HG03280 (cell line): ENCODE measurements around the gene PKMYT1.
"Not testable (repeated sequence)": the region's sequence is repeated elsewhere in the genome, so short reads cannot be mapped to it uniquely, and the experiment has no call there.

ENCODE experiments used
- ATAC-seq: cut with Tn5 transposase; IDR thresholded peaks from one replicate; pipeline ENCODE4 v1.9.1; 2021; ENCODE audit warnings: mild to moderate bottlenecking, moderate library complexity; ENCODE audit not compliant: unreplicated experiment

Gene PKMYT1

DNA sequence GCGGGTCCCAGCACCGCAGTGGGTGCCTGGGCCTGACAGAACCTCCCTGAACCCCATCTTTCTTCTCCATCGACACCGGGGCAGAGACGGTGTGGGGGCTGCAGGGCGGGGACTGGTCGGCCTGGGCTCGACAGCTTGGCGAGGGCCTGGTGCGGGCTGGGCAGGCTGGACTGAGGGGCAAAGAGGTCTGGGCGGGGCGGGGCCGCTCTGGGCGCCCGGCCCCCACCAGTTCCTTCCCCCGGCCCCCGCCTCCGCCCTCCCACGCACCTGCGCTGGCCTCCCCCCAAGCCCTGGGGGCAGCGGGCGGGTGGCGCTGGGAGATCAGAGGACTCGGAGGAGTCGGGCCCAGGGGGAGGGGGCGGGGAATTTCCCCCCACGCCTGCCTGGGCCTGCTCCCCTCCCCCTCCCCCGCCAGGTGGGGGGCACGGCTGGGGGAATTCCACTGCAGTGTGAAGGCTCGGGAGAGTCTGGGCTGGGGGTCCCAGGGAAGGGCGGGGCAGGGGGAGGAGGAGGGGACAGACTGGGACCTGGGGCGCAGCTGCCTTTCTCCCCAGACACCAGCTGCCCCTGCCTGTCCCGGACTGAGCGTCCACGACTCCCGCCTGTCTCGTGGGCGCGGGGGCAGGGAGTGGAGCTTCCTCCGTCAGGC lies 17.0 kb downstream of the PKMYT1 start:
- ATAC-seq = no peak

DNA sequence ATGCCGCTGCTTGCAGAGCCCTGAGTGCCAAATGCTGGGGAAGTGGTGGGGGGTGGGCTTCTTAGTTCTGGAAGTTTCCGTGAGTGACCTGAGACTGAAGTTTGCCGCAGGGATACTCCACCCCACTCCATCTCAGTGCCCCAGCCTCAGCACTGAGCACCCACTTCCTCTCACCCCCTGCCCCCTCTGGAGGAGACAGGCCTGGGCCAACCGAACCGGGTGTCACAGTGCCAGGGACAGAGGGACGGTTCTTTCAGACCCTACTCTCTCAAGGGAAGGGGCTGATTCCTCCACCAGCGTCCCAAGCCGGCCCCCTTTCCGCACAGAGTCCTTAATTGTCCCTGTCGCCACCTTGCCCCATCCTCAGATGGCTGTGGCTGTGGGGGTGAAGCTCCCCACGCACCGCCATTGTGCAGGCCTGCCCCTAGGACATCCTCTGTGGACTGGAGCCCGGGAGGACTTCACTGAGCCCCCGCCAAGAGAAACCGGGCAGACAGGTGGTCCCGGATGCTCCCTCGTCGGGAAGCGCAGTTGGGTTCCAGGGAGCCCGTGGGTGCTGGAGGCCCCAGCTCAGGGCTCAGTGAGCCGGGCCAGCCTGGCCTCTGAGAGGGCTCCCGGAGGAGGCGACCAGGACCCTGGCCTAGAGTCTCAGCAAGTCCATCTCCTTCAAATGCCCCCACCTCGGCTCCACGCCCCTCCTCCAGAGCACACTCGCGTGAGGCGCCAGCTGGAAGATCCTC lies 17.7 kb downstream of the PKMYT1 start:
- ATAC-seq = no peak

DNA sequence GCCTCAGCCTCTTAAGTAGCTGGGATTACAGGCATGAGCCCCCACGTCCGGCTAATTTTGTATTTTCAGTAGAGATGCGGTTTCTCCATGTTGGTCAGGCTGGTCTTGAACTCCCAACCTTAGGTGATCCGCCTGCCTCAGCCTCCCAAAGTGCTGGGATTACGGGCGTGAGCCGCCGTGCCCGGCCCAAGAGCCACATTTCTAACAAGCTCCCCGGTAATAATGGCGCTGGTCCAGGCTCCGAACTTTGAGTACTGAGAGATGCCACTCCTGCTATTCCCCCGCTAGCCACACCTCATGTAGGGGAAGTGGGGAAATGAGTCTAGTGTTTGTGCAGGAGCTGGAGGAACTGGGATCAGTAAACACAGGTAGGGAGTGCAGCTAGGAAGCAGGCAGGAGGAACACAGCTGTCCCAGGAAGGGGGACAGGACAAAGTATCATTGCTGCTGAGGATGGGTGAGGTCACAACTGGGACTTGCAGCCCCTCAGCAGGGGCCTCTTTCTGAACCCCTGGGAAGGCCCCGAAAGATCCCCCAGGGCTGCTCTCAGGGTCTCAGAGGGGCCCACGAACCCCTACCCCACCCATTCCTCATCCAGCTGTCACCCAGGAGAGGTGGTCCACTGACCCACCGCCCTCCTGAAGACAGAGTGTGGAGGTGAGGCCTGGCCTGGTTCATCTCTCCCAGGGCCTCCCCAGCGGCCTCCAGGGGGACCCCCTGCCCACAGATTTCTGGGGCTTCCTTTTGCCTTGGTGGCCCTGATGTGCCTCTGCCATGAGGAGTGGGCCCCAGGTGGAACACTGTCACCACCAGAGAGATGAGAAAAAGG lies 19.8 kb downstream of the PKMYT1 start:
- ATAC-seq = no peak

DNA sequence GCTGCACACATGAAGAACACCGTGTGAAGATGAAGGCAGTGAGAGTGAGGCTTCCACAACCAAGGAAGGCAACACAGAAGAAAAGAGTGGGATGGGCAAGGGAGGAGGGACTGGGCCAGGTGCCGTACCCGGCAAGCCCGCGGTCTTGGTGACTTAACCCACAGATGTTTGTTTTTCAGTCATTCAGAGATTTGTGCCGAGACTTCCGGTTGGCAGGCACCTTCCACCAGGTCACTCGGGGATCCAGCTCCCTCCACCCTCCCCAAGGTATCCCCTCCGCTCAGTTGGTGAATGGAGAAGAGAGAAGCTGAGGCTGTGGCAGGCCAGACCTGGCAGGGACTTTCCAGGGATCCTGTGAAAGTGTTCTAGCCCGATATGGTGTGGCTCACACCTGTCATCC lies 21.0 kb downstream of the PKMYT1 start:
- no peak for ATAC-seq

DNA sequence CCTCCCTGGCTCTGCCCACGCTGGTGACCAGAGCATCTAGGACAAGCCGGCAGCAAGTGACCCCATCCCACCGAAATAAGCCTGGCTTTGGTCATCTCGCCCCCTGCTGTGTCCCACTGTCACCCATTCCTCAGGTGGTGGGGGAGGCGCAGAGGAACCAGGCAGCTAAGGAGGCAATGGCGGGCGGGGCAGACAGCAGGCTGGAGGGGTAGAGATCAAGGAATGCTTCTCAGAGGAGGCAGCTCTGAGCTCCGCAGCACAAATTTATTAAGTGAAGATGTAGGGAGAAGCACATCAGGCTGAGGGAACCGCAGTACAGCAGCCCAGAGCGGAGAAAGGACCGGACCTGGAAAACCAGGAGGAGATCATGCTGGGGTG lies 23.7 kb downstream of the PKMYT1 start:
- ATAC-seq = no peak

DNA sequence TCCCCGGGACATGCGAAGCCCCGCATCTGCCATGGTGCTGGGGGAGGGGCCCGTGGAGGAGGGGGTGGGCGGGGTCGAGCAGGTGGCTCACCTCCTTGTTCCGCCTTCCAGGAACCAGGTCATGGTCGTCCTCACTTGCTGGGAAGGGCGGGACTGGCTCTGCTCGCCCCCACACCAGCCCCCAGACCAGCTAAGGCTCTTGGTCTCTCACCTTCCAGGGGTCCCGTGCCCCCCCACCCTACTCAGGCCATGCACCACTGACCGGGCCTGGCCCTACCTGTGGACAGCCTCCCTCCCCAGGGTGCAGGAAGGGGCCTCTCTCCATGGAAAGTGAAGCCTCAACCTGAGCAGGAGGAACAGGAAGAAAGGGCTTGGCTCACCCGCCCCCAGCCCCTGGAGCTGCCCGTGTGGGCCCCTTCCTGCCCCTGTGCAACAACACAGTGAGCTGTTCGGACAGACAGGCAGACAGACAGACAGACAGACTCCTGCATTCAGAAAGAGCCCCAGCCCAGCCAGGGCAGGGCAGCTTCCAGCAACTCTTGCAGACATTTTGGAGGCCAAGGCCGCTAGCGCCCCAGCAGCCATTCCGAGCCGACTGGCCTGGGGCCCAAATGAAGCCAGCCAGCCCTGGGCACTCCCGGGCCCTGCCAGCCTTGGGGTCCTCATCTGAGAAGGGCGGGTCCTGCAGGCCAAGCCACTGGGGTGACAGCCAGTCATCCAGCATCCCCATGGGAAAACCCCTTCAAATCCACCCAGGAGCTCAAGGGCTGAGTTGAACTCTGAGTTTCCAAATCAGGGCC lies 24.3 kb downstream of the PKMYT1 start:
- no peak for ATAC-seq

DNA sequence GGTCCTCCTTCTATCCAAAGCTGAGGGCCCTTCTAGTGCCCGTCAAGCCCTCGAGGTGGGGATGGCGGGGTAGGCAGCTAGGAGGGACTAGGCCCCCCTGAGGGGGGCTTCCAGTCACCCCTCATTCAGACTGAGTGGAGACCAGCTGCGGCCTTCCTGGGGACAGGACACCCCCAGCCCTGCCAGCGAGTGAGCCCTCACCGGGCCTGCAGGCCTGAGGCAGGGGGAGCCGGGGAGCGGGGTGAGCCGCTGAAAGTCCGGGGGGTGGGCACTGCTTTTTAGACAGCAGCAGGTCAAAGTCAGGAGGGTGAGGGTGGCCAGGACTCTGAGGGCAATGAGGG lies 24.8 kb downstream of the PKMYT1 start:
- no peak for ATAC-seq

DNA sequence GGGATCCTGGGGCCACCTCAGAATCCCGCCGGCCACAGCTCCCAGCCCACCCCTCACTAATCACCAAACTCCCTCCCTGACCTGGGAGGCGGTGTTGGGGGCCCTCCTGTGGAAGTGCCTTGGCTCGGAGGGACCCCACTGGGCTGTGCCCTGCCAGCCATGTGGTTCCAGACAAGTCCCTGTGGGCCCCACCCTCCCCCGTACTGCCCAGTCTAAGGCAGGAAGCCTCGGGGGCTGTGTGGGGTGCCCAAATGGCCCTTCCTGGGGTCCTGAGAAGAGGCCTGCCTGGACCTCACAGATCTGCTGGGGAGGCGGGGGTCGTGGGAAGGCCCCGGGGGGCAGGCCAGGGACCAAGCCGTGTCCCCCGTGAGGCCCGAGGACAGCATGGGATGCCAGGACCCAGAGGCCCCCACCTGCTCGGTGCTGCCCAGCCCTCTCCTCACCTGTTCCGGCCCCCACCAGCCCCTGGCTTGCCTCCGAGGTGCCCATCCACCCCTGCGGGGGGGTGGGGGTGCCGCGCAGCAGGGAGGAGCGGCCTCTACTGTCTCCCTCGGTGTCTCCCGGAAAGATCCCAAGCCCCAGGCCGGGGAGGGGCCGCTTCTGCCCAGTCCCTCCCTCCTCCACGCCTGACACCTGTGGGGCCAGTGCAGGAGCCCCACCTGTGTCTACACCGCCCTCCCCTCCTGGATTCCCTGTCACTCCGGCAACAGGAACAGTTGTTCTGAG lies 25.4 kb downstream of the PKMYT1 start:
- ATAC-seq = no peak

DNA sequence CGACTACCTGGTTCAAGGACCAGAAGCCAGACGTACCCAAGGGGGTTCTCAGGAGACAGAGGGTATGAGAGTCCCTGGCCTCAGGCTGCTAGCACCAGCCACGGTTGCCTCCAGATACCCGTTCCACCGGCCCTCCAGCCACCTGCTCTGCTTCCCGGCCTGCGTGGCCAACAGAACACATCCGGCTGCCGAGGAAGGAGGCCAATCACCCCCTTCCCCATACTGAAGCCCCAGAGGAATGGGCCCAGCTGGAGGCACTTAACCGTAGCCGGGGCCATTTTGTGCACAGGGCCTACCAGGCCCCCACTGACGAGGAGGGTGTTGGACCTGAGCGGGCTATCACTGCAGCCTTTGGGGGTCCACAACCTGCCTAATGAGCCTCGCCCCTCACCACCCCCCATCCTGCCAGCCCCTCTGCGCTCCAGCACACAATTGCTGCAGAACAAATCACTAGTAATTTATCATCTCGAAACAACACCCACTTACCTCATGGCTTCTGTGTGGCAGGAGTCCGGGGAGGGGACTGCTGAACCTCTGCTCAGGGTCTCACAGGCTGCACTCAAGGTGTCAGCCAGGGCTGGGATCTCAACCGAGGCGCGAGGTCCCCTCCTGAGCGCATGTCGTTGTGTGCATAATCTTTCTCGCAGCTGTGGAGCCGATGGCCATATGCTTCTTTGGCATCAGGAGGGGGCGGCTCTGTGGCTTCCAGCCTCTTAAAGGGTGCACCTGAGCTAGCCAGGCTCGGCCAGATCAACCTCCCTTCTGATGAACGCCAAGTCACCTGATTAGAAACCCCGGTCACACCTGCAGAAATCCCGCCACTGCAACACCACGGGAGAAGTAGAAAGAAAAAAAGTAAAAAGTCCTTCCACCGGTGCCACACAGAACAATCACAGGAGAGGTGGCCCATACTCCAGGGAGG lies 26.3 kb downstream of the PKMYT1 start:
- no peak for ATAC-seq

DNA sequence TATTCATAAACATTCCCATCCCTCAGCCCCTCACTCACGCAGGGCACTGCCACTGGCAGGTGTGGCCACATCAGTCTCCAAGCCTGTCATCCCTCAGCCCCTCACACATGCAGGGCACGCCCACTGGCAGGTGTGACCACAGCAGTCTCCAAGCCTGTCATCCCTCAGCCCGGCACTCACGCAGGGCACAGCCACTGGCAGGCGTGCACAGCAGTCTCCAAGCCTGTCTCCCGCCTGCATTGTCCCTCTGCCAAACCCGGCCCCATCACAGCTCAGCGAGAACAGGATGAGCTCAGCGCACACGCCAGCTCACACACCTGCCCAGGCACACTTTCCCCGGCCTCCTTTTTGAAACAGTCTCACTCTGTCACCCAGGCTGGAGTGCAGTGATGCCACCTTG lies 27.6 kb downstream of the PKMYT1 start:
- ATAC-seq = no peak

DNA sequence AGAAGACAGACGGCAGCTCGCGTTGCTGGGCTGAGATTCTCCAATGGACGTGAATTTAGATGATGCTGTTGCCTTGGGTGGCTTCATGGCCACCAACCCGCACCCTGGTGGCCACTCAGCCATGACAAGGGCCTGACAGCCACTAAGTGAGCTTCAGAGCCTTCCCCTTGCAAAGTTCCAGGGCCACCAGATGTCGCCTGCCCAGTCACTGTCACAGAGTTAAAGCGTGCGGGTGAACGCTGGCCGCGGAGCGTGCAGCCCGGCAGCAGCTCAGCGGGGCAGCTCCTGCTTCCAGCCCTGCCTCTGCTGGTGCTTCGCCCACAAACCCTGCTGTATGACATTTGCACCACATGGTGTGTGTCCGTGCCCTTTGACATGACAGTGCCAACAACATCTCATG lies 29.5 kb downstream of the PKMYT1 start:
- ATAC-seq = no peak

DNA sequence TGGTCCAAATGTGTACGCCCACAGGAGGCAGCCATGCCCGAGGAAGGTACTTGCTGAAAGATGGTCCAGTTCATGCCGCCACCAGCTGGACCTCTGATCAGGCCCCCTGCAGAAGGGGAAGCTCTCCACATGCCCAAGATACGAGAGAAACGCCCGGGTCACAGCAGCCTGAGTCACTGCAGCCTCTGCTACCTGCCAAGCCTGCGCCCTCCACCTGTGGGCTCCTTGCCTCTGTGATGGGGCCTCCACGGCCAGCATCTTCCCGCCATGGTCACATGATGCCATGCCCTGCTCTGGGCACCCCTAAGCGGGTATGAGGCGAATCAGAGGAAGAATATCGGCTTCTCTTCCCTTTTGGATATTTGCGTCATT lies 29.9 kb downstream of the PKMYT1 start:
- ATAC-seq = no peak

DNA sequence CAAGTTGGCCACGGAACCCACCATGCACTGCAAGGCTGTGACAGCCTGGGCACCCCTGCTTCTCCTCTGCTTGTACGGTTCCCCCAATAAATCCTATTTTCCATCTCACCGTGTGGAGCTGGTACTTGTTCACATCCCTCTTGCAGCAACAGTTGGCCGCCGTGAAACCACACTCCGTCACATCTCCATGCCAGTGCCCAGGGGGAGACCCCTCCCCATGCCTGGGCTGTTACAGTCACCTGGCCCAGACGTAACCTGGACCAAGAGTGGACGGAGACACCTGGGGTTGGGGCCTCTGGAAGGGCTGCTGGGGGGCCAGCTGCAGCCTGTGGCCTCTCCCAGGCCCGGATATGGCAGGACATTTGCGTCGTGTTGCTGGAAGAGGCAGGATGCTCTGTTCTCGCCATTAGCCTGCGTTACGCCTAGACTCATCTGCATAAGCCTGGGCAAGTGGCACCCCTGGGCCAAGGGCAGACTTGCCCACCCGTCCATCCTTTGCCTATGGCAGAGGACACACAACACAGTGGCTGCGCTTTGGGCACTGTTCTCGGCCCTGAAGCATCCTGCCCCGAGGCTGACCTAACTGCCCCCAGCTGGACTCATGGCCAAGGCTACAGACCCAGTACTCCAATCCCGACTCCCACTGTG lies 30.4 kb downstream of the PKMYT1 start:
- ATAC-seq = no peak

DNA sequence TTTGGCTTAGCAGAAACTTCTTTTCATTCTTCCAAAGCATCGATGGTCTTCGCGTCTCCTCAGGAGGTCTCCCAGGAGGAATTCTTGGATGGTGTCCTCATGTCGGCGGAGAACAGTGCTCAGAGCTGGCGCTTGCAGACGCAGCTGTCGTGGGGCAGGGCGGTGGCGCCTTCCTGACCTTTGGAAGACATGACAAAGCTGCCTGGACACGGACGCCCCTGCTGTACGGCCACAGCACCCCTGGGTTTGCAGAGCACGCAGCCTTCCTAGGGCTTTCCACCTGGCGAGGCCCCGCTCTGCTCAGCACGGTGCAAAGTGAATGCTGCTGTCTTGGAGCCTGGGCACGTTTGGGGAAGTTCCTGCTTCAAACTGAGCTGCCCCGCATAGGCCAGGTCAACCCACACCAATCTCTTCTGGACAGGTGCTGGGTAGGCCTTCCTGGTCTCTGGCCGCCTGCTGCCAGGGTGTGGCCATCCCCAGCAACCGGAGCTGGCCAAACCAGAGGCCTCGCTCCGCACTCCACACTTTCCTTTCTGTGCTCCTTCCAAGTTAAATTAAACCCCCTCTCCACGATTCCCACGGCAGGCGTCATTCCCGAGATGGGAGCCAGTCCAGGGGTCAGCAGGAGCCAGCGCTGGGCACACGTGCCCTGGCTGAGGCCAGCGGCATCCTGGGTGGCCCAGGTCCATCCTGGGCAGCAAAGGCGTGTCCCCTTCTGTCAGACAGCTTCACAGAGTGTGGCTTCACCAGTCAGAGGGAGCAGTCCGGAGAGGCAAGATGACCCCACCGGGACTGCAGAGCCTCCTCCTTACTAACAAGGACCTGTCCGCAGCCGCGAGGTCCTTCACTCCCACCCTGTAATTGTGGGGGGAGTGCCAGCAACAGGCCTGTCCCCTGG lies 31.2 kb downstream of the PKMYT1 start:
- ATAC-seq = no peak

DNA sequence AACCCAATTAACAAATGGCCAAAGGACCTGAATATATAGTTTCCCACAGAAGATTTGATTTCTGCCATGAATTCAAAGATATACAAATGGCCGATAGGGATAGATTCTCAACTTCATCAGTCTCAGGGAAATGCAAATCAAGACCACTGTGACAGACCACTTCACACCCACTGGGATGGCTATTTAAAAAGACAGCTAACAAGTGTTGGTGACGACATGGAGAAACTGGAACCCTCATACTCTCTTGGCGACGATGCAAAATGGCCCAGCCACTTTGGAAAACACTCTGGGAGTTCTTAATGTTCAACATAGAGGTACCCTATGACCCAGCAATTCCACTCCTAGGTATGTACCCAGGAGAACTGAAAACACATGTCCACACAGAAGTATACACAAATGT lies 33.6 kb downstream of the PKMYT1 start:
- no peak for ATAC-seq

DNA sequence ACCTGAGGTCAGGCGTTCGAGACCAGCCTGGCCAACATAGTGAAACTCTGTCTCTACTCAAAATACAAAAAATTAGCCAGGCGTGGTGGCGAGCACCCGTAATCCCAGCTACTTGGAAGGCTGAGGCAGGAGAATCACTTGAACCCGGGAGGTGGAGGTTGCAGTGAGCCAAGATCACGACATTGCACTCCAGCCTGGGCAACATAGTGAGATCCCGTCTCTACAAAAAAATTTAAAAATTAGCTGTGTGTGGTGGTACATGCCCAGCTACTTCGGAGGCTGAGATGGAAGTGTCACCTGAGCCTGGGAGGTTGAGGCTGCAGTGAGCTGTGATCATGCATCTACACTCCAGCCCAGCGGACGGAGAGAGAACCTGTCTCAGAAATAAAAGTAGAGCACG lies 36.5 kb downstream of the PKMYT1 start:
- ATAC-seq = not testable (repeated sequence)

DNA sequence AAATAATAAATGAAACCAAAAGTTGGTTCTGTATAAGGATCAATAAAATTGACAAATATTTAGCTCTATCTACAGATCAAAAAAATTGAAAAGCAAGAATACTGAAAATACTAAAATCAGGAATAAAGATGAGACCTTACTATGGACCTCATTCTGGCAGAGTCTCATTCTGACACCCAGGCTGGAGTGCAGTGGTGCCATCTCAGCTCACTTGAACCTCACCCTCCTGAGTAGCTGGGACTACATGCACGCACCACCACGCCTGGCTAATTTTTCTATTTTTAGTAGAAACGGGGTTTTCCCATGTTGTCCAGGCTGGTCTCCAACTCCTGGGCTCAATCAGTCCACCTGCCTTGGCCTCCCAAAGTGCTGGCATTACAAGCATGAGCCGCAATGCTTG lies 38.2 kb downstream of the PKMYT1 start:
- ATAC-seq = no peak

DNA sequence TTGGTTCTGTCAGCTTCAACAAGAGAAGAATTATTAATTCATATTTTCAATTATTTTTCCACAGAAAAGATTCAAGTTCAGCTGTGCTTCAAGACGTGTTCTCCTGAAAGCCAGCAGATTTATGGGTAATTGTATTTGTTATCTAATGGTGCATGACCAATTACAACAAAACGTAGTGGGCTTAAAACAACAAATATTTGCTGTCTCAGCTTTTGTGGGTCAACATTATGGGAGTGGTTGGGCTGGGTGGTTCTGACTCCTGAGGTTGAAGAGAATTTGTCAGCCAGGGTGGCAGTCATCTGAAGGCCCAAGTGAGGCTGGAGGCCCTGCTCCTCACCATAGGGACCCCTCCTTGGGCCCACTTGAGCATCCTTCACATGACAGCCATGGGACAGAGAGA lies 40.3 kb downstream of the PKMYT1 start:
- no peak for ATAC-seq
